ENCODE results near the gene USP2. TPM values are rescaled to one million over a fixed set of nuclear protein-coding genes. Genes with fewer than 3 reads are reported as not detected.

Gene USP2
- total RNA-seq, 1 donor from 2014 or later = 135 TPM

- intact Hi-C loops (cut with micrococcal nuclease) = no loop called here
- DNase-seq = peak; percentile 50
- H3K27ac ChIP-seq (replicated peaks) = peak within 1 kb of the TSS; percentile 92
- peak within 1 kb of the TSS; percentile 79 for H3K4me3 ChIP-seq
- H3K27me3 ChIP-seq (ENCODE audit: low read depth) = no peaks in the 10 kb centered on the region
- peaks cover 30% of the 10 kb centered on the region for H3K36me3 ChIP-seq
- H3K9me3 ChIP-seq (replicated peaks) = no peaks in the 10 kb centered on the region
- no peak for TF ChIP-seq CTCF (IDR thresholded peaks at IDR 0.05; ENCODE audit: borderline replicate concordance)
- H3K4me1 ChIP-seq = peaks cover 72% of the 10 kb centered on the region
These were observed 64.5 kb downstream of the USP2 start, which contains the start of gene MCAM for GRCh38 chr11:119316729-119317591. MCAM (minus strand) TSS chr11:119317130; CDS start chr11:119317101, 29 bp downstream.

GRCh38 chr11:119316016-119316728 lies 65.3 kb downstream of the USP2 start:
- Histone ChIP-seq H3K4me3 (peak overlapping the region; percentile 79), H3K9me3 (replicated peaks) (no peaks in the 10 kb centered on the region), H3K4me1 (peaks cover 65% of the 10 kb centered on the region), H3K36me3 (peaks cover 38% of the 10 kb centered on the region), H3K27ac (replicated peaks) (peak overlapping the region; percentile 92), H3K27me3 (ENCODE audit: low read depth) (no peaks in the 10 kb centered on the region)
- DNase-seq = peak; percentile 64
- no peak for TF ChIP-seq CTCF (IDR thresholded peaks at IDR 0.05; ENCODE audit: borderline replicate concordance)
- intact Hi-C loops (cut with micrococcal nuclease) = no loop called here

- H3K4me1 ChIP-seq = peaks cover 62% of the 10 kb centered on the region
These were observed 66.1 kb downstream of the USP2 start for GRCh38 chr11:119315131-119316015.

DNA sequence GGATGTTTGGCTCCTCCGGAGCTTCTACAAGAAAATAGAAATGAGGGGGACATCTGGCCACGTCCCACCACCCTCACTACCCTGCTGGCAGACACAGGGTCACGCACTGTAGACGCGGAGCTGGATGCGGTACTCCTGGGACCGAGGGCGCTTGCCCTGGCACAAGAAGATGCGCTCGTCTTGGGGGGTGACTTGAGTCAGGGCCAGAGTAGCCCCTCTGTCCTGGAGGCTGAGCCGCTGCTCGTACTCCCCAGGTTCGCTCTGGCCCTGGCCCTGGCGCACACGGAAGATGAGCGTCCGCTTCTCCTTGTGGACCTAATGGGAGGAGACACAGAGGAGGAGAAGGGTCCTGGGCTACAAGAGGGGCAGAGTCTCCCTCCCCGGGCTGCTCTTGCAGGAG lies 66.8 kb downstream of the USP2 start:
- peak overlapping the region; percentile 79 for H3K4me3 ChIP-seq
- H3K9me3 ChIP-seq (replicated peaks) = no peaks in the 10 kb centered on the region
- intact Hi-C loops (cut with micrococcal nuclease) = no loop called here
- no peaks in the 10 kb centered on the region for H3K27me3 ChIP-seq (ENCODE audit: low read depth)
- H3K27ac ChIP-seq (replicated peaks) = peak overlapping the region; percentile 92
- DNase-seq = no peak
- H3K36me3 ChIP-seq = peaks cover 51% of the 10 kb centered on the region
- H3K4me1 ChIP-seq = peaks cover 55% of the 10 kb centered on the region
- no peak for TF ChIP-seq CTCF (IDR thresholded peaks at IDR 0.05; ENCODE audit: borderline replicate concordance)

More at GRCh38 chr11:119315131-119316015, 66.1 kb downstream of the USP2 start:
- TF ChIP-seq CTCF (IDR thresholded peaks at IDR 0.05; ENCODE audit: borderline replicate concordance) = peak; percentile 43
- peak; percentile 41 for DNase-seq
- H3K27me3 ChIP-seq (ENCODE audit: low read depth) = no peaks in the 10 kb centered on the region
- H3K4me3 ChIP-seq = peak overlapping the region; percentile 79
- intact Hi-C loops (cut with micrococcal nuclease) = no loop called here
- peak overlapping the region; percentile 92 for H3K27ac ChIP-seq (replicated peaks)
- H3K36me3 ChIP-seq = peaks cover 45% of the 10 kb centered on the region
- no peaks in the 10 kb centered on the region for H3K9me3 ChIP-seq (replicated peaks)

DNA sequence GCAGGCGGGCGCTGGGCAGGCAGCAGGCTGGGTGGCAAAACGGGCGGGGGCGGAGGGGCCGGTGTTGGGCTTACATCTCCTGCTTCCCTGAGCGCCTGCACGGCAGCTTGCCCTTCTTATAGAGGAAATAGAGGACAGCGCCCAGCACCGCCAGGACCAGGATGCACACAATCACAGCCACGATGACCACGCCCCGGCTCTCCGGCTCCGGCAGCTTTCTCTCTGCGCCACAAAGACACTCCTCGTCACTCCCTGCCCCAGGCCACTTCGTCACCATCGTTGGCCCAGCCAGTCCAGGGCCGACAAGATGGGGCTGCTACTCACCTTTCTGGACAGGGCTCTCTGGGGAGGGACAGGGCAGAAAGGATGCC lies 70.8 kb downstream of the USP2 start:
- Histone ChIP-seq H3K4me1 (peaks cover 33% of the 10 kb centered on the region), H3K36me3 (peaks cover 64% of the 10 kb centered on the region), H3K27ac (replicated peaks) (peak overlapping the region; percentile 51), H3K9me3 (replicated peaks) (no peaks in the 10 kb centered on the region), H3K4me3 (no peak overlapping the region), H3K27me3 (ENCODE audit: low read depth) (no peaks in the 10 kb centered on the region)
- intact Hi-C loops (cut with micrococcal nuclease) = no loop called here
- DNase-seq = no peak
- no peak for TF ChIP-seq CTCF (IDR thresholded peaks at IDR 0.05; ENCODE audit: borderline replicate concordance)
